HG02973 (cell line): ENCODE results near the gene ITGB6.

Experiments used
- ATAC-seq: cut with Tn5 transposase; IDR thresholded peaks from one replicate; pipeline ENCODE4 v1.9.1; 2021; ENCODE audit warnings: moderate library complexity; ENCODE audit not compliant: unreplicated experiment

ITGB6 gene

DNA sequence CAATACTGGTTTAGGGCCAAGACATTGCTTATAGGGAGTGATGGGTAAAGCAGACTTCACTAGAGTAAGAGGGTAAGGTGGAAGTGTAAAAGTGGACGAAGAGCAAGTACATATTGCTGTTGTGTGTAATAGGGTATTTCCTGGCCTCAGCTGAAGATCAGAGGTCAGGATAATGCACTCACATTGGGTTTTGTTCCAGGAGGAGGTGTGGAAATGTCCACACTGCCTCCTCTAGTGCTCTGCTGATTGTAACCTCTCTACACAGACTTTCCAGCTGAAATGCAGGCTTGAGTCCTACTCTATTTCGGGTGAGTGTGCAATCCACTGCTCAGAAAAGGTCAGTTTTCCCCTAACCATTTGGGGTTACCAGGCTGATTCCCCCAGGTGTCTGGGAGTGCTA, 96.0 kb downstream of the ITGB6 start:
- no peak for ATAC-seq

DNA sequence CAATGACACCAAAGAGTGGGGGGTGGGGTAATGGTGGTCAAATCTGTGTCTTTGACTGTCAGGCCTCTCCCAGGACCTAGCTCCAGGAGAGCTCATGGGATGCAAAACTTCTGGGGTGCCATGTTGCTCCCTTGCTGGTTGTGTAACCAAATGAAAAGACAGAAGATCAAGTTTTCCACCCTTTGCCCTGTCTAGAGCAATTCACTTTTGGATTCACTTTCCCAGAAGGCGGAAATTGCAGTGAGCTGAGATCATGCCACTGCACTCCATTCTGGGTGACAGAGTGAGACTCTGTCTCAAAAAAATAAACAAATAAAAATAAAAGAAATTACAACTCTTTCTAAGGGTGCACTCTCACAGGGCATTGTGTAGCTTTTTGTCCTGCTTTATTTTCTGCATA, 102.7 kb downstream of the ITGB6 start:
- no peak for ATAC-seq

DNA sequence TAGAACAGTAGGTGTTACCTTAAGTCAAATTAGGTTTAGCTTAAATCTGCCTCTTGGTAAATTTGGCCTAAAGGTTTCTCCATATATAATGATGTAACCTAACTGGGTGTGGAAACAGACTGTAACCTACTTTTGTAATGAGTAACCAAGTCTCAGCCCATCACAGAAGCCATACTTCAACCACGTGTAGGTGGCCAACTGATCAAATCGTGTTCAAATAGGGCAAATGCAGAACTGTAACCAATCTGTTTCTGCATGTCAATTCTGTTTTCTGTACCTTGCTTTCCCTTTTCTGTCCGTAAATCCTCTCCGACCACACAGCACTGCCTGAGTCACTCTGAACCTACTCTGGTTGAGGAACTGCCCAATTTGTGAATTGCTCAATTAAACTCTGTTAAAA, 103.7 kb downstream of the ITGB6 start:
- ATAC-seq, result no peak

DNA sequence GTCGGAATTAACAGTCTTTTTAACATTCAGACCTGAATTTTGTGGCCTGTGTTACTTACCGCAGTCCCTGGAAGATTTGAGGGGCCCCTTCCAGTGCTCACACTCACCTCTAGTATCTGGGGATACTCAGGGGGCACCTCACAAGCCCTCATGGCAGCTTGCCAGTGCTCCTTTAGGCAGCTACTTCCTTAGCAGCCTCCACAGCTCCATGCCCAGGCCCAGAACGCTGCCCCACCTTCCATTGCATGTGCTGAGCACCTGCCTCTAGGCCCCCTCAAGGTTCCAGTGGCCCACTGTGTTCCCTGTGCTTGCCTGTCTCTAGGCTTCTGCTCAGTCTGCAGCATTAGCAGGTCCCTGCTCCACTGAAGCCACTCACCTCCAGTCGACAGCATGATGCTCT, 107.6 kb downstream of the ITGB6 start:
- ATAC-seq, result no peak

DNA sequence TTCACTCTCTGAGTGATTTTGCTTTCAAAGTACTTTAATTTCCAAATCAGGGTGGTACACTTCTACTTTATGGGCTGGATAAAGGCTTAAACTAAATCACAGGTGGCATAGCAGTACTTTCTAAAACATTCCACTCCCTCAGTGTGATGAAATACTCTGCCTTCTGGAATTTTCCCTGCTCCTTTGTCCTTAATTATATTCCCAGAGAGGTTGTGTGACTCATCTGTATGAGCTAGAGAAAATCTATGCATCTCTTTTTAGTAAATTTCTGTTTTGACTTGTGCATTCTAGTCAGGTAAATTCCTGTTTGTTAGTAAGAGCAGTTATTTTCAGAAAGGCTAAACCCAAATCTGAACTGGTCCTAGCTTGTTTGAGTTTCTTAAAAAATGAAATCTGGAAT, 108.7 kb downstream of the ITGB6 start:
- no peak for ATAC-seq

DNA sequence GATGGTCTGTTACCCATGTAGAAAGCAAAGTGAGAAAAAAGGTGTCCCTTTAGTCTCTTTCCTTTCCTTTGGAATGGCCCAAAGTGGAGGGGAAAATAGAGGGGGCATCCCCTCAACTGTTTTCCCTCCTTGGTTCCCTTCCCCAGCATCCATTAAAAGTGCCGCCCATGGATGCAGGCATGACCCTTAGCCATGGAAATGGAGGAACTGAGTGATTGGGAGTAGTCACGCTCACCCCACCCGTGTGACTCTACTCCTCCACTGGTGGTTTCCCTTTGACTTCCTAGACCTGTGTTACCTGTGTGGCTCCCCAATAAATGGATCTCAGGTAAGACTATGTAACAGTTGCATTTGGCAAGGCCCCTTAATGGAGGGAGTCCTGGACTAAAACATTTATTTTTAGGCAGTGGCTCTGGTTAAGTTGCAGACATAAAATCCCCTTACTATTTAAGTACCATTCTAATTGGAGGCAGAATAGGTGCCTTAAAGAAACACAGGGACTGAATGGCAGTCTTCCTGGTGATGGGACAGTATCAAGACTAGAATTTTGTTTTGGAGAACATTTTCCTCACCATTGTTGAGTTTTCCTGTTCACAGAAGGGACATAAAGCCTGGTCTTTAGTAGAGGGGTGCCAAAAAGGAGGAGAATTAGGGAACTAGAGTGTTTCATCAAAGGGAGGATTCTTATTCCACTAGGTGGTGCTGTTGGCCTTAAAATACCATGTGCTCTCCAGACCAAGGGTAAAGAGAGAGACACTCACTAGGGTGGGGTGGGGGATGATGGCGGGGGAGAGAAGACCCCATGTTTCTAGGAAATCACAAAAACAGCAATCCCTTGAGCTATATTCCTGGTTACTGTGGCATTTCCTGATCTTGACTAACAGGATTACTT, 112.0 kb downstream of the ITGB6 start:
- ATAC-seq, result no peak

DNA sequence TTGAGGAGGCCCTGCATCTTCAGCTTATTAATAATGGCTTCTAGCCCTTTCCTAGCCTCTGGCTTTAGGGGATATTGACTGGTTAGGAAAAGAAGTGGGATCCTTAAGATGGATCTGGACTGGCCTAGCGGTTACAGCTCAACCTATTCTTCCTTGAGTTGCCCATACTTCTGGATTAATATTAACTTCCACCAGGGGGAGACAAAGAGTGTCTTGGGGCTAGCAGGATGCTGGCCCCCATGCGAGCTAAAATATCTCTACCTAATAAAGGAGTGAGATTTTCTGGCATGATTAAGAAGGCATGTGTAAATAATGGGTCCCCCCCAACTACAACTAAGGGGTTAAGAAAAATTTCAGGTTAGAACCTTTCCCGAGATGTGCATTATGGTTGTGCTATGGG, 114.4 kb downstream of the ITGB6 start:
- ATAC-seq, result no peak

DNA sequence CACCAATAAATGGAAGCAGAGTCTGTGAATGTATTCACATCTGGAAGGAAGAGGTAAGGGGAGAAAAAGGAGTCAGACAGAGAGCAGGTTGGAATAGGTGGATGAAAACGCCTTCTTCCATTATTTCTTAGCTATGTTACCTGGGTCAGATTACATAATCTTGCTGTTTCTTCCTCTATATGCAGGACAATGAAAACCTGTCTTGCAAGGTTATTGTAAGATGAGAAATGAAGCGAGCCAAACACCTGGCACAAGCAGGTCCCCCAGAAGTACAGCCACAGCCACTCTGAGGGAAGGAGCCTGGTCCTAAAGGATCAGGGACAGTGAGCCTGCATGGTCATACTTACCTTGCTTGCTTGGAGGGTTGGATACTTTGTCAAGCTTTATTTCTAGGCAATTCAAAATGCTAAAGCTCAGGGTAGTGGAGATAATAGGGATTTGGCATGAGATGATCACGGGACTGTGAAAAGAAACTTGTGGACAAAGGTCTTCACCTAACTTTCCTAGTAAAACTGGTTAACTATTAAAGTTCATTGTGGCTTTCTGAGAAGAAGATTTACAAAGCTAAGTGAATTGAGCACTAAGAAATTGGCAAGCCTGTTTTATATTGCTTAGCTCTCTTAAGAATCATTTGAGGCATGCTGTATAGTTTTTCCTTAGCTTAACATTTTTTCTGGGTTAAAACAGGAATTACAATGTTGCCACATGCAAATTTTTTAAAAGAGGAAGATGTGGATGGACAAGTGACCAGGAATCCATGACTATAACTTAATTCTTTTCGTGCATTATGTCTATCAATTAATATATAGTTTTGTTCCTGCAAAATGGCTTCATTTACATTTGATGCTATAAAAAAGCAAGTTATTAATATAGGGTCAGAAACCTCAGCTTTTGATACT, 121.9 kb downstream of the ITGB6 start:
- no peak for ATAC-seq

DNA sequence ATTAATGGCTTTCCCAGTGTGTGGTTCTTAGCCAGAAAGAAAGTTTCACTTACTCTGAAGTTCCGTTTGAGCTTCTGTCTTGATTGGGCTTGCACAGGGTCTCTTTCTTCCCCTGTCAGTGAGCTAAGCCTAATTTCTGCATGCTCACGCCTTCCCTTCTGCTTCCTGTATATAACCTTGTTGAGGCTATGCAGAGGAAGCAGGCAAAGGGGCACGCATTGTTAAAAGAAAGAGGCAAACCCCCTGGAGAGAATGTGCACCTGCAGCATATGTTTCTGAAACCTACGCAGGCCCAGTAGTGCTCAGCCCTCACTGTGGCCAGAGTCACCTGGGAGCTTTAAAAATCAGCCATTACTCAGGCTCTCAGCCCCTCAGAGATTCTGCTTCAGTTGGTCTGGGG, 123.2 kb downstream of the ITGB6 start:
- no peak for ATAC-seq

DNA sequence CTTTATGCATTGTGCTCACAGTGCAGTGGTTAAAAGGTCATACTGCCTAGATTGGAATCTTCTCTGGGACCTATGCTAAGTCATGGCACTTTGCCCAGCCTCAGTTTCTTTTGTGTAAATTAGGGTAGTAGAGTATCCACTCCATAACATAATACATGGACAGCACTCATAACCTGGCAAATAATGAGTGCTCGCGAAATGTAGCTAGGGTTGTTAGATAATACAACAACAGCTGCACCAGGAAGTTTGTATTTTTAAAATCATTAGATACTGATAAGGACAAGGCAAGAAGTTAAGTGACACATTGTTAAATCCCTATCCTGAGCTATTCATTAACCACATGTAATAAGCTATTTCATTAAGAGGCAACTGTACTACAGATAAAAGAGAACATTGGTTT, 123.8 kb downstream of the ITGB6 start:
- no peak for ATAC-seq

DNA sequence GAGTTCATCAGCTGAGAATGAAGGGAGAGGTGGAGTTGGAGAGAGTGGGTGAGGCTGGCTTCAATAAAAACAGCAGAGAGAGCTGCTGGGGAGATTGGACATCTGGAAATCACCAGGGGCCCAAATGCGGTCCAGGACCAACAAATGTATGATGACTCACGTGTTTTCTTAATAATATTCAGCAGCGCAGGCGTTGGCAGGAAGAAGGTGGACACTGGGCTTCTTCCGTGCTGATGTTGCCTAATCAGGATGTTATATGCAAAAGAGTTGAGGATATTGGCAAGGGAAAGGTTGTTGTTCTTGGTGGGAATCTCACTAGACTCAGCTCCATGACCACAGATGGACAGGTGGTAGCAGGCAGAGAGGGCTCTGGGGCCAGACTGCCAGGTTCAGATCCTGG, 124.9 kb downstream of the ITGB6 start:
- ATAC-seq, result no peak

DNA sequence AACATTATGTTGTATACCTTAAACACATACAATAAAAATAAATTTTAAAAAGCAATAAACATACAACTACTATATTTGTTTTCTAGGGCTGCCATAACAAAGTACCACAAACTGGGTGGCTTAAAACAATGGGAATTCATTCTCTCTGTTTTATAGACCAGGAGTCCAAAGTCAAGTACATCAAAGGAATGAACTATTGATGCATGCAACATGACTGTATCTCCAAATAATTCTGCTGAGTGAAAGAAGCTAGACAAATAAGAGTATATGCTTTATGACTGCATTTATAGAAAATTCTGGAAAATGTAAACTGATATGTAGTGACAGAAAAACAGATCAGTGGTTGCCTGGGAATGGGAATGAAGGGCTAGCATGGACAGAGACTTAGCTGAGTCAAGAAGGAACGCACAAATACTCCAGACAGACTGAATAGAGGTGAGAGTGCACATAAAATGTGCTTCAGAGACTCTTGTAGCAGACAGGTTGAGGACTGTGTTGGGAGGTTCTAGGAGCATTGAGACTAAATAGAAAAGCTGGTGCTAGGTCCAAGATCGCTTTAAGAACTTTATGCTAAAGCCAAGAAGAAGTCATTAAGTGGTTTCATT, 126.7 kb downstream of the ITGB6 start:
- no peak for ATAC-seq

DNA sequence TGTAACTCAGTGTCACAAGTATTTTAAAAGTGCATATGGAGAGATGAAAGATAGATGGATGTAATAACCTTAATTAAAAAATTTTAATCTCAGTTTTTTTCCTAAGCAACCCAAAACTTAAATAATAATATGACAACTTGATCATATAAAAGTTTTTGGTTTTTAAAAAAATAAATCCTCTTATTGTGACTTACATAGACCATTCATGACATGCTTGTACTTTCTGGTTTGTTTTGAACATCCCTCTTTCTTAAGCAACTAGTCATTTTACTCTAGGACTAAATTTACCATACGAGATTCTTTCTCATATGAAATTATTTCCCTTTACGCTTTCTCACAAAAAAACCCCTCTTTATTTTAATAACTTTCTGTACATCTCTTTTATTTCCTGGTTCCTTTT, 131.2 kb downstream of the ITGB6 start:
- ATAC-seq, result no peak

DNA sequence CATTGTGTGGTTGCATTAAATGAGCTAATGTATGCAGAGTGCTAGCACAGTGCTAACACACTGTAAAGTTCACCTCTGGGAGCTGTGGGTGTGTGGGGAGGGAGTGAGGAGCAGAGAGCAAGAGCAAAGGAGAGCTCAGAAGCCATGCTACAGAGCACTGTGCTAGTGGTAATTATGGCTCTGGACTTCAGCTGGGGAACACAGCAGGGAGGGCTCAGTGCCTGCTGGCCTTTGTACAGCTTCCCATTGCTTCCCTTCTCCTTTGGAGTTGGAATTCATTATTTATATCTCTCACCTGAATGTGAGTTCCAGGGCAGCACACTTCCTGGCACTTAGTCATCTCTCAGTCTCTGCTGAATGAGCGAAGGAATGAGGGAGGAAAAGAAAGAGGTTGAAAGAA, 135.2 kb downstream of the ITGB6 start:
- no peak for ATAC-seq

DNA sequence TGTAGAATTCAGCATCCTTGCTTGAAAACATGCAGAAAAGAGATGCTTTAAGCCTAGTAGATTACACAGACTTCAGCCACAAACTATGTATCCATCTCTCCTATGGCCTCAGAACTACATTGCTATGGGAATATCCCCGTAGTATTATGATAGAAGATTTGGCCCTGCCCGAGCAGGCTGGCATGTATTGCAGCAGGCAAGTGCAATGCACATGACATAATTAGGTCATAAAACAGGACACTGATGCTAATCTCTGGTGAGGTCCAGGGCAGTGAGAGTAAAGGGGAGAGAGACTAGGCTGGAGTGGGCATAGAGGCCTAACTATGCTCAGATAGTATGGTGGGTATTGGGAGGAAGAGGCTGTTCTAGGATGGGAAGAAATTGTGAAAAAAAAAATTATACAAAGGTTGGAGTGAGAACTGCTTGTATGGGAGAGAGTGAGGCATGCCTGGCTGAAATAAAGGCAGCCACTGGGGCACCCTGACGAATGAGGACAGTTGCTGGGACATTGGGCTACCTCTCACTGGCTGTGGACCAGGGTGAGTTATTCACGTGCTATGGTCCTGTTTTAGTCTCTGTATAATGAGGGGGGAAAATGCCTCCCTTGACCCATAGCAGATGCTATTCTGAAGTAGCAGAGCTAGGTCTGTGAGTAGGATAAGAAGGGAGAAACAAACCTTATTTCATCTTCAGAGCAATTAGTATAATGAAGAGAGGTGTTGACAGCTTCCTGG, 136.0 kb downstream of the ITGB6 start:
- ATAC-seq, result no peak

DNA sequence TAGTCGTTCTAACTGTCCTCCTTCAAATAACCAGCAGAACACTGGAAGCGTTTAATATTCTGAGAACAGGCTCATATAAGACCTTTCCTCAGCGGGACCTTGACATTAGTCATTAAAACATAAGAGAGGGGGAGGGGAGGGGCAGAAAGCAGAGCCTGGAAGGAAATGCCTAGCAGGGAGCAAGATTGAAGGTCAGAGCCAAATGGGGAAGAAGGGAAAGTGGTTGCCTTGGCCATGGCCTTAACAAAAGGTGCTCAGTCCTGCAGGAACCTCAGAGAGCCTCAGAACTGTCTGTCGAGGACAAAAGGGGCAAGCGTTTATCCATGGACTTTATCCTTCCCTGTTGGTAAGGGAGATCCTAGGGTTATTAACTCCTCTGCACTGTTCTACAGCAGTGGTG, 136.8 kb downstream of the ITGB6 start:
- ATAC-seq, result no peak

DNA sequence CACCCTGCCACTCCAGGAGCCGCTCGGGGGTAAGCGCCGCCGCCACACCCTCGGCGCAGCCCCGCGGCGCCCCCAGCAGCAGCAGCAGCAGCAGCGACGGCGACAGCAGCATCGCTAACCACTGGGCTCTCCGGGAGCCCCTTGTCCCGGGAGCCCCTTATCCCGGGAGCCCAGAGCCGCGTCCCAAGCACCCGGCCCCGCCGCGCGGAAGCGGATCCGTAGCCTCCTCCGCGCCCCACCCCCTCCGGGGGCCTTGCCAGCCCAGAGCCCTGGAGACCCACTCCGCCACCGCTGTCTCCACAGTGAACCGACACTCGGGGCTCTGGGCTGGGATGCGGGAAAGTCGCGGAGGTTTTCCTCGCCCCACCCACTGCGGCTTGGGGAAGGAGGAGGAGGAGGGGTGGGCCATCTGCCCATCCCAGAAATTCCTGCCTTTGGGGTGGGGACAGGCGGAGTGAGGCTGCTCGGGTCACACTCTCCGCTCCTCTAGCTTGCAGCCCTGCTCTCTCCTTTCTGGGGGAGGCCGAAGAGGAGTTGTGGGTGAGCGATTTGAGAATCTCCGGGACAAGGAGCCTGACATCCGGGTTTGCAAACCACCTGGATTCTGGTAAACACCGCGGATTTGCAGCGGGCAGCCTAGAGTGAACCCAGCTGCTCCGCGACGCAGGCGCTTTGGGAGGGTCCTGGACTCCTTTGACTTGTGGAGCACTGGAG, 137.6 kb downstream of the ITGB6 start, which contains the start of gene PLA2R1:
Gene PLA2R1, minus strand, starts transcription at position 324 of the 714 bp plus-strand sequence. Its CDS starts 212 bp downstream, at position 112.
- no peak for ATAC-seq

DNA sequence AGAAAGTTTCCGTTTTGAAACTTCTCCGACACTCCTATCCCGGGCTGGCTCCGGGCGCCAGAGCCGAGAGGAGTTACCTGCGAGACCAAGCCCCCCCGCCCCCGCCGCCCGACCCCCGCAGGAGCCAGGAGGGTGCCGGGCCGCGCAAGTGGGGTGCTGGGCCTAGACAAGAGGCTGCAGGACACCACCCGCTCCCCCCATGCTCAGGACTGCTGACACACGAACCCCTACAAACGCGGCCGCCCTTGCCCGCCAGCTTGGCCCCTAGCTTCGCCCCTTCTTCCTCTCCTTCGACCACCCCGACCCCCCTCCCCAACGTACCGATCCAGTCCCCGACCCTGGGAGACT, 138.2 kb downstream of the ITGB6 start:
- no peak for ATAC-seq

DNA sequence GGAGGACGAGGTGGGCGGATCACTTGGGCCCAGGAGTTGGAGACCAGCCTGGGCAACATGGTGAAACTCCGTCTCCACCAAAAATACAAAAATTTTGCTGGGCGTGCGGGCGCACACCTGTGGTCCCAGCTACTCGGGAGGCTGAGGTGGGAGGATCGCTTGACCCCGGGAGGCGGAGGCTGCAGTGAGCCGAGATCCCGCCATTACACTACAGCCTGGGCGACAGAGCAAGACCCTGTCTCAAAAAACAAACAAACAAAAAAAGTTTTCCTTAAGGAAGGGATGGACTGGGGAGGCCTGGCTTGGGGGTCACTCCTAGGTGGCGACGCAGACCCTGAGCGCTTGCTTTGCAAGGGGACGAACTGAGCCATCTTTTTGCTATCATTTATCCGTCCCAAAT, 138.5 kb downstream of the ITGB6 start:
- ATAC-seq, result no peak

DNA sequence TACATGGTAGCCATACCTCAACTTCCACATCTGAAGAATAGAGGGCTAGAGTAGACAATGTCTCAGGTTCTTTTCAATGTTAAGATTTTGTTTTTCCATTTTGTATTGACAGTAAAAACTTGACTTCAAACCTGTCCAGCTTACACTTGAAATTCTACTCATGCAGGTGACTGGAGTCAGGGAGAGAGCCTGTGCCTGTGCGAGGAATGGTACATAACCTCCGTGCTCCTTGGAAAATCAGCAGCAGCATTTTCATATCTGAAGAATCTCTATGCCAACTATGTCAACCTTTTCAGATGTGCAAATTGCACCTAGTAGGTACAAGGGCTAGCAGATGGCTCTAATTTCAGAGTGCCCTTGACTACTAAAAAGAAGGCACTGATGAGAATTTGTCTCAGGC, 139.8 kb downstream of the ITGB6 start:
- ATAC-seq, result no peak
